T47D (cell line): ENCODE results near the gene PEX12.

Experiments used
- DNase-seq, 2 experiments: peaks; one replicate each; pipeline versions ENCODE4 v3.0.0 to v3.0.0-alpha.2; 2011 to 2012; ENCODE audit warnings: low read depth in 1 of 2, low spot score in 1 of 2
- JUND ChIP-seq: IDR thresholded peaks from 2 replicates; pipeline ENCODE4 v1.6.1; 2012; ENCODE audit warnings: low read depth
- in situ Hi-C: cut with HindIII; loops from 2 replicates; pipeline ENCODE4 v1.10.0; 2016; ENCODE audit warnings: low sequenced_read_pairs, low pct_unique_long_range_greater_than_20kb

Gene PEX12

DNA sequence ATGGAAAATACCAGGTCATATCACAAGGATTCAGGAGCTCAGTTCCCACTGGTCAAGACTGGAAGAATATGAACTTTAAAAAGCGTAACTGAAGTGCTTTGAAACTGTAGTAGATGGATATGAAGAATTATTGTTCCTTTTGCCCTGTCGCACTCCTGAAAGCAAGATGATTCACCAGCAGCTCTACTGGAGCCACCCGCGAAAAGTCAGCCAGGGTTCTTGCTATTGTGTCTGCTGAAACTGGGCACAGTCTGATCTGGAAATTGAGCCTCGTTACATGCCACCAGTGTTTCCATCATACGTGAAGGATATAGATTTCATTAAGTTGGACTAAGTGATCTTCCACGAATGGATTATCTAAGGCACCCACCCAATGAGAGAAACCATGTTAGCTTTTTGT, 25.3 kb upstream of the PEX12 start:
- no peak for TF ChIP-seq JUND
- in situ Hi-C loops = loop anchor here (25.0 kb wide), 1 partner anchor 134 kb away; the partner anchor contains the start of gene RASL10B

DNA sequence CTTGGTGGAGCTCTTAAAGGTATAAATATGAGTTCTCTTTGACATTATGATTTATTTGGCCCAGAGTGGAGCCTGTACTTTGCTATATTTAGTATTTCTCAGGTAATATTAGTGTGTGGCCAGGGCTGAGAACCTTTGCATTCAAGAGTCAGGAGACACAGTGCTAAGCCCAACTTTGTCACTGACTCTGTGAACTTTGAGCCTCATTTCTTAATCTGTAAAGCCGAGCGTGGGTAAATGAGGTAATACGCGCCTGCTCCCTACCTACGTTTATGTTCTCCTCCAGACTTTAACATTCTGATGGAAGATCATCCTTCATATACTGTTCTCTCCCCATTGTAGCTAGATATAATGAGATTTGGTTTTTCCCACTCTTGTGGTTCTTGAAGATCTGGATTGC, 19.2 kb upstream of the PEX12 start:
- no peak for TF ChIP-seq JUND
- in situ Hi-C loops = no loop called here
- no peak for DNase-seq

More for the DNA sequence above, 25.3 kb upstream of the PEX12 start:
- DNase-seq = no peak

- in situ Hi-C loops = no loop called here
- DNase-seq = no peak
- no peak for TF ChIP-seq JUND
These were observed 18.3 kb upstream of the PEX12 start for GRCh38 chr17:35596530-35597233.

DNA sequence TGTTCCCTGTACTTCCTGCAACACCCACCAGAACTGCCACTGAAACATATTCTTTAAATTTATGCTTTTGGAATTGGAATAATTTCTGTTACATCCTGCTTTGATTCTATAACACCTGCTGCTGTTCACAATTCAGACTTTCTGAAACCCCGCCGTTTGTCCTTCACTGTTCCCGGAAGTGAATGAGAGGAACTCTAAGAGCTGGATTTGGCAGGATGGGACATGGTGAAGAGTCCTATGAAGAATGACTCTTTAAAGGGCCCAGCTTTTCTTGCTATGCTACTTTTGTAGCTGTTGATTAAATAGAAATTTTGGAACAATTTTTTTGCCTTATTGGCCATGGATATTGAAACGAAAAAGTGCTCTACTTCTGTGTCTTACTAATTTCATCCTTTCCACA, 17.7 kb upstream of the PEX12 start:
- TF ChIP-seq JUND = no peak
- in situ Hi-C loops = no loop called here

DNA sequence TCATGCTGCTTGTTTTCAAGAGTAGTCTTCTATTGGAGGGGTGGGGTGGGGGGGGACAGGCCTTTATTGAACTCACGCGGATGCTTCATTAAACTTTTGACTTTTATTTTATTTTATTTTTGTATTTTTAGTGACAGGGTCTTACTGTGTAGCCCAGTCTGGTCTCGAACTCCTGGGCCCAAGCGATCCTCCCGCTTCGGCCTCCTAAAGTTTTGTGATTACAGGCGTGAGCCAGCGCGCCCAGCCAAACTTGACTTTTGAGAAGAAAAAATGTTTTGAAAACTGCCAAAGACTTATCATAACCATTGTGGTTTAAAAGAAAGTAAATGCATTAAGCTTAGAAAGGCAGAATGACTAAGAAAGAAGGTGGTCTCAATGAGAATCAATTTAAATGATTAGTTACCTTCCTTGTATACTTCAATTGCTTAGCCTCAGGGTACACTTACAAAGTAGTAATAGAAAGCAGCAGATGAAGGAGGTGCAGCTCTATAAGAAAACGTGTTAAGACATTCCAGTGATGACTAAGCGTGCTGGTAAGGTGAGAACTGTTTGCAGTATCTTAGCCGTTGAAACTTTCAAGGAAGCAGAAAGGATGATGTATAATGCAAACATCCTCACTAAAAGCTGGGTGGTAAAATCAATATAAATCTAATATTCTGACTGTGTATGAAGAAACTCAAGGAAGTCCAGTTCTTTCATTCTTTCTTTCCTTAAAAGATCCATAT, 10.0 kb upstream of the PEX12 start:
- in situ Hi-C loops = no loop called here

More for the DNA sequence above, 17.7 kb upstream of the PEX12 start:
- DNase-seq = no peak

DNA sequence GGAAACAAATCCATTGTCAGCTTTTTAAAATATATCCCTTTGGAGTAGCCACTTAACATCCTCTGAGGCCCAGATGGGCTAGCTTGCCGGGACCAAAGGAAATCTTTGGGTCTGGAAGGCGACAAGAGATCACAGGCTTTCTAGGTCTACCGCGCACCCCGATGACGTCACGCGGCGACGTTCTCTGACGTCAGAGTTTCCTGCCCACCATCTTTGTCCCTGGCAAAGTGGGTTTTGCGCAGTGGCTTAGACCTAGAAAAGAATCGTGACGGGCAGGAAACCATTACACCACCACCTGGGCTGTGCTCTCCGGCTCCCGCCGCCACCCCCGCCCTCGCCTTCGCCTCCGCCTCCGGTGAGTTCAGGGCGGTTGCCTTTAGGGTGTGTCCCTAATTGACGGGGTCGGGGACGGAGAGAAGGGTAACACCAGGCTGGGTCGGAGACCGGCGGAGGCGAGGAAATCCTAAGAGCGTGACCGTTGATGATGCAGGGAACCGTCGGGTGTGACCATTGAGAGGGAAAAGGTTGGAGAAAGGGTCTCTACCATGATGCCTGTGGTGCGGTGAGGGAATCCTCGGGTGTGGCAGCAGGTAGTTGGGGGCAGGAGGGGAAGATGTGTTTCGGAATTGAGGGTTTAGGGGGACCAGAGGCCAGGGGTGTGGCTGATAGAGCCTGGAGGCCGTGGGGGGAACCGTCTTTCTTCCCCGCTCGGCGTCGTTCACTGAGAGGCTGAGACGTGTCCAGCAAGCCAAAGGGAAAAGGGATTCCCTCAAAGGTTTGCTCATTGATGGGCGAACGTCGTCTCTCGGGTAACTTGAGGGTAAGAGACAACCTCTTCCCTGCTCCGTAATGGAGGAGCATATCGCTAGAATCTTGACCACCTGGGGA, 8.9 kb upstream of the PEX12 start, which contains the start of gene AP2B1:
Gene AP2B1, plus strand, starts transcription at position 249 of the 888 bp plus-strand sequence. CDS start 6,709 bp downstream, outside the sequence.
- DNase-seq = peak; percentile 77 to 99
- no peak for TF ChIP-seq JUND
- in situ Hi-C loops = no loop called here

More for the DNA sequence above, 10.0 kb upstream of the PEX12 start:
- TF ChIP-seq JUND = peak; percentile 22; the same call in 1 of the 2 replicates
- DNase-seq = peak; percentile 63 to 89

- TF ChIP-seq JUND = no peak
- DNase-seq = no peak
- in situ Hi-C loops = no loop called here
These were observed 8.2 kb upstream of the PEX12 start for GRCh38 chr17:35586569-35587073.

DNA sequence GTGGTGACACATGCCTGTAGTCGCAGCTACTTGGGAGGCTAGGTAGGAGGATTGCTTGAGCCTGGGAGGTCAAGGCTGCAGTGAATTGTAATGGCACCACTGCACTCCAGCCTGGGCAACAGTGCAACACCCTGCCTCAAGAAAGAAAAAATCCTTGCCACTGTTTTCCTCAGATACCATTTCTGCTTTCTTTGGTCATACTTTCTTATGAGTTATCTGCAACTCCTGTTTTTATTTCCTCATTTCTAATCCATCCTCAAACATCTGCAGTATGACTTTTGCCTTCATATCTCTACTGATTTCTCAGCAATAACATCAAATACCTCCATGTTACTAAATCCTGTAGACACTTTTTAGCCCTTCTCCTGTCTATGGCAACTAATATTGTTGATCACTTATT, 5.7 kb upstream of the PEX12 start:
- in situ Hi-C loops = no loop called here
- DNase-seq = no peak
- no peak for TF ChIP-seq JUND

GRCh38 chr17:35578929-35579432, 610 bp upstream of the PEX12 start:
- no peak for TF ChIP-seq JUND
- in situ Hi-C loops = no loop called here

GRCh38 chr17:35577830-35578196, 558 bp downstream of the PEX12 start:
- no peak for TF ChIP-seq JUND
- DNase-seq = peak in 1 of 2 experiments; percentile 28
- in situ Hi-C loops = no loop called here

More at GRCh38 chr17:35578929-35579432, 610 bp upstream of the PEX12 start:
- no peak for DNase-seq

DNA sequence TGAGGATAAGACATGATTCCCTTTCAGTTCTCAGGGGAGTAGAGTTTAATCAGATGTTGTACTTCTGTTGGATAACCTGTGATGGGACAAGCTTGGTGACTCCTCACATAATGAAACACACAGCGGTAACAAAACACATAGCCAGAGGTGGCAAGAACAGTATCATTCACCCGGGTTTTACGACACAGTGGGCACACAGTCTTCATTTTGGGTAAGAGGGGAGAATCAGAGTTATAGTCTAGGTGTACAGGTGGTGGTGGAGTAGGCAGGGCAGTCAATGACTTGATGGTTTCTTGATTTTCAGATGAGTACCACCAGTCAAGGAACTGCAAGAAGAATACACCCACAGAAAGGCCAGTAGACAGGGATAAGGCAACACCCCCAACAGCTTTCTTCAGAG, 2.6 kb downstream of the PEX12 start:
- TF ChIP-seq JUND = no peak
- DNase-seq = no peak
- in situ Hi-C loops = no loop called here

DNA sequence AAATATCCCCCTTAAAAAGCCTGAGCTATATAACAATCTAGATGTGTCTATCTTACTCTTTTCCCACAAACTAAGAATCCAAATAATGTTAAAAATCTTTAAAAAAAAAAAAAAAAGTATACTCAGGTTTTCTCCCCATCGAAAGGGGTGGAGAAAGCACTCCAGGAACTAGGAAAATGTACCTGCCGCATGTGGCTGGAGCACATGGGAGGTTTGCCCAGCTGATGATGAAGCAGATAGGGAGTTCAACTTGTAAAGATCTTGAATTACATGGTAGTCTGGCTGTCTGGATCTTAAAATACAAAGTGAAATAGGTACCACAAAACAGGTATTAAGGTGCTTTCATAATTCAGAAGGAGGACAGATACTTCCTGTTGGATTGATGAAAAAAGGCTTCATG, 9.0 kb downstream of the PEX12 start:
- in situ Hi-C loops = no loop called here

More for the DNA sequence above, 9.0 kb downstream of the PEX12 start:
- no peak for DNase-seq
- TF ChIP-seq JUND = no peak
